HG03159 (cell line): Measurements from ENCODE around the gene PRRC2C.
"Not testable (repeated sequence)": the region's sequence is repeated elsewhere in the genome, so short reads cannot be mapped to it uniquely, and the experiment has no call there.

Experiments
- ATAC-seq: cut with Tn5 transposase; IDR thresholded peaks from one replicate; pipeline ENCODE4 v1.9.1; 2021; ENCODE audit warnings: mild to moderate bottlenecking, moderate library complexity; ENCODE audit not compliant: unreplicated experiment

The PRRC2C gene

DNA sequence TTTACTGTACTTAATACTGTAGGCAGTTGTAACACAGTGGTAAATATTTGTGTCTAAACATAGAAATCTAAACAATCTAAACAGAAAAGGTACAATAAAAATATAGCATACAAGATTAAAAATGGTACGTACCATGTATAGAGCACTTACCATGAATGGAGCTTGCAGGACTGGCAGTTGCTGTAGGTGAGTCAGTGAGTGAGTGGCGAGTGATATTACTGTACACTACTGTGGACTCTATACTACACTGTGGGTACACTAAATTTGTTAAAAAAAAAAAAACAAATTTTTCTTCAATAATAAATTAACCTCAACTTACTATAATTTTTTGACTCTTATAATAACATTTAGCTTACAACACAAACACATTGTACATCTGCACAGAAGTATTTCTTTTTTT is 97.3 kb downstream of the PRRC2C start:
- ATAC-seq, result no peak

DNA sequence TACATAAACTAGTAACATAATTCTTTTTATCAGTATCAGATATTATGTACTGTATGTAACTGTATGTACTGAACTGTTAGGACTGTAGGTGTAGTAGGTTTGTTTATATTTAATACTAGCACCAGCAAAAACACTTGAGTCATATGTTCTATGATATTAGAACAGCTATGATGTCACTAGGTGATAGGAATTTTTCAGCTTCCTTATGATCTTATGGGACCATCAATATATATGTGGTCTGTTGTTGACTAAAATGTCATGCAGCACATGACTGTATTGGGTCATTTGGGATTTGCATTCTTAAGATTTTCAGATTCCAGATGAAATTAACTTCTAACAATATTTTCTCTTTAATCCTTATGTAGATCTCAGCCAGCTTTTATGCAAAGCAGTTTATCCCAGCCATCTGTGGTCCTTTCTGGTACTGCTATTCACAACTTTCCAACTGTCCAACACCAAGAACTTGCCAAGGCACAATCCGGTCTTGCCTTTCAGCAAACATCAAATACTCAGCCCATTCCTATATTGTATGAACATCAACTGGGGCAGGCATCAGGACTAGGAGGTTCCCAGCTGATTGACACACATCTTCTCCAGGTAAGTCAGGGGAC is 98.4 kb downstream of the PRRC2C start:
- ATAC-seq, result no peak

DNA sequence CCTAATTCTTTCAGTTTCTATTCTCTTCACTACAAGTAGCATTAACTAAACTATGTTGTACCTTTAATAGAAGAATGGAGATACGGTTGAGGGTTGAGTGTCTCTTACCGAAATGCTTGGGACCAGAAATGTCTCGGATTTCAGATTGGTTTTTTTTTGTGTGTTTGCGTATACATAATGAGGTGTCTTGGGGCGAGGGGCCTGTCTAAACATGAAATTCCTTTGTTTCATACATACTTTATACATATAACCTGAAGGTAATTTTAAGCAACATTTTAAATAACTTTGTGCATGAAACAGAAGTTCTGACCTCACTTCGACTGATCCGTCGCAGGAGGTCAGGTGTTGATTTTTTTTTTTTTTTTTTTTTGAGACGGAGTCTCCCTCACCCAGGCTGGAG is 100.4 kb downstream of the PRRC2C start:
- ATAC-seq, result no peak

DNA sequence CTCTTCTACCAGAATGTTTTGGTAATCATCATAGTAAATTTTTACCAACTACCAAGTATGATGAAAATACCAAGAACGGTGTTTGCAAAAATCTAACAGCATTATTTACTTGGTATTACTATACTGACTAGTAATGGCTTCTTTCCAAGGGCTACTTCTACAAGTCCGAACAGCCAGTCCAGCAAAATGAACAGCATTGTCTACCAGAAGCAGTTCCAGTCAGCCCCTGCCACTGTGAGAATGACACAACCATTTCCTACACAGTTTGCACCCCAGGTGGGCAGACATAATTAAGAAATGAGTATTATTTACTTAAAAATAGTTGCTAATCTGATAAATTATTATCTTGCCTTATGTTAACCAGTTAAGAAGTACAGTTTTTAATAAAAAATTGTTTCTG is 102.9 kb downstream of the PRRC2C start:
- ATAC-seq, result no peak

DNA sequence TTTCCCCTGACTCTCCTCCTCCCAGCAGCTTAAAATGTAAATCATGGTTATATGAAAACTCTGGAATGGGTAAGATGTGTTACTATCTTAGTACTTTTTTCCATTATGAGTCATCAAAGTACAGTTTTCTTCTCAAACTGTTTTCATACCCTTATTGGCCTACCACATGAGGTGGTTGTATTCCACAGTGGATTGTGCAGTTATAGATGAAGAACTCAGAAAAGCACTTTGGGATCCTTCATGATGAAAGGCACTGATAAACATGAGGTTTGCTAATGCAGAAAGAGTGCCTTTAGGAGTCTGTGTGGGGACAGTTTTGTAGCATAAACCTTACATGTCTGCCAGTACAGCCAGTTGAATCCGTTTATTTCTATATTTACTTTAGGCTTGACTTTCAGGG is 104.7 kb downstream of the PRRC2C start:
- no peak for ATAC-seq

DNA sequence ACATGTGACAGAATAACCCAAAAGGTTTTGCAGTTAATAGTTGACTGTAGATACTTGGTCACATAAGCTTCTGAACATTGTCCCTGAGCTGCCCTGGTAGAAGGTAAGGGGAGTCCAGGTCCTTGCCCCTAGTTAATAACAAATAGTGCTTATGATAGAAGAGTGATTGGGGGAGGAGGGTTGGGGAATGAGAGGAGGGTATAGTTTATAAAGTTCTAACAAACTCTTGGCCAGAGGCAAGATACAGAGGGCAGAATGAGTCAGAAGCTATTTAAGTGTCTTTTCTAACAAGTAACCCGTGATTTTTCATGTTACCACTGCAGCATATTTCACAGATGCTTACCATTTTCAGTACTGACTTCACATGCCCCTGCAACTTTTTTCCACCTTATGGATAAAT is 110.0 kb downstream of the PRRC2C start:
- ATAC-seq, result no peak

DNA sequence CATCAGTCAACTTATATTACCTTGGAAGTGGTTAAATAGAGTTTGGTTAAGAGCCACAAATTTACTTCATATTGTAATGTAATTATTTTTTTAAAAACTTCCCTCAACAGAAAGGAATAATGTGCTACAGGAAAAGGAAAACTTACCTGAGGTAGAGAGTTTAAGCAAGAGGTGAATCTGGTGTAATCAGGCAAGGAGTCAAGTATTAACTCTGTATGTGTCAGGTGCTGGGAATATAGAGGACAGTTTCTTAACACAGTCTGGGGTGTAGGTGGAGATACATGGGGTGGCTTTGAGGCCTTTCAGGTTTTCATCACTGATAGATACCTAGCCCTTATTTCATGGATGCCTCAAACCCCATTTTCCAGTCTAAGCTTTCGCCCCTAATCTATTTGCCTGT is 110.8 kb downstream of the PRRC2C start:
- ATAC-seq, result no peak

DNA sequence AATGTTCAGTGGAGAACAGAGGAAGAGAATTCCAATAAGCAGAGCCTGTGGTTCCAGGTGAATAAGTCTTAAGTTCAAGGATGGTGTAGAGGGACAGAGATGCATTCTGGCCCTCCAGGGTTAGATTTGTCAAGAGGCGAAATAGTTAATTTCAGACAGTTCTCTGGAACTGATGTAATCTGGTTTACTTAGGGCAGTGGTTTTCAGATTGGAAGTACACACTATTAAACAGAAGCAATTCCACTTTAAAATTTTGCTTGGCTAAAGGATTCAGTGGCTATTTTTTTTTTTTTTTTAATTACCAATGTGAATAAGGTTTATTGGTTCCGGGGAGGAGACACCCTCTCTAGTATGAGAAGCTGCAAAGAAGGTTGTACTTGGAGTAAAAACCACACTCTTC is 111.4 kb downstream of the PRRC2C start:
- no peak for ATAC-seq

DNA sequence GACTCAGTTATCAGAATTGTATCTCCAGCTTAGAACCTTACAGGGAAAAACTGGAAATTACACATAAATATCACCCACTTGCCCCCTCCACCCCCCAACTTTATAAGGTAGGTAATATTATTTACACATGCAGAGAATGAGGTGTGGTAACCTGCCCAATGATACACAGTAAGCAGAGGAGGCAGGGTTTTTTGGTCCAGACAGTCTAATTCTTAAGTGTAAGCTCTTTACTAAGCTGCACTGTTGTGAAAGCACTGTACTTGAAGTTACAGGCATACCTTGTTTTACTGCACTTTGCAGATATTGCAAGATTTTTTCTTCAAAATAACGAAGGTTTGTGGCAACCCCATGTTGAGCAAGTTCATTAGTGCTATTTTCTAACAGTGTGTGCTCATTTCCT is 111.9 kb downstream of the PRRC2C start:
- ATAC-seq, result no peak

DNA sequence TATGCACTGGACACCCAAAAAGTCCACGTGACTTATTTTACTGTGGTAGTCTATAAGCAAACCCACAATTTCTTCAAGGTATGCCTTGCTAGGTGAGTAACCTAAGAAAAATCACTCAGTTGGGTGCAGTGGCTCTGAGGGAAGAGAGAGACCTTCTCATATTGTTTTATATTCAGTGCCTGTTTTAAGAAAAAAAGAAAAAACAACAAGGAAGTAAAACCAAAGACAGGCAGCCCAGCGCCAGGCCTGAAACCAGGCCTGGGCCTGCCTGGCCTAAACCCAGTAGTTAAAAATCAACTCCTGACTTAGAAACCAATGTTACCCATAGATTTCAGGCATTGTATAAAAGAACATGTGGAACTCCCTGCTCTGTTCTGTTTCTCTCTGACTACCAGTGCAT is 115.0 kb downstream of the PRRC2C start:
- ATAC-seq, result not testable (repeated sequence)

DNA sequence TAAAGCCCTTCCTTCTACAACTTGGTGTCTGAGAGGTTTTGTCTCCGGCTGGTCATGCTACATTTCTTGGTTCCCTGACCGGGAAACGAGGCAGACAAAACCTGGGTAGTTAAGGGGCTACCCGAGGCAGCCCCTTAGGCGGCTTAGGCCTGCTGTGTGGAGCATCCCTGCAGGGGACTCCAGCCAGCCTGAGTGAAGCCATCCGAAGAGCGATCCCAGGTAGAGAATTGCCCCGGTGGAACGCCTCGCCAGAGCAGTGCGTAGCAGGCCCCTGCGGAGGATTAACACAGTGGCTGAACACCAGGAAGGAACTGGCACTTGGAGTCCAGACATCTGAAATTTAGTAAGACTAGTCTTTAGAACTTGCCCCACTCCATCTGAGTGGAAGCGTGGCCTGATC is 115.5 kb downstream of the PRRC2C start:
- no peak for ATAC-seq

DNA sequence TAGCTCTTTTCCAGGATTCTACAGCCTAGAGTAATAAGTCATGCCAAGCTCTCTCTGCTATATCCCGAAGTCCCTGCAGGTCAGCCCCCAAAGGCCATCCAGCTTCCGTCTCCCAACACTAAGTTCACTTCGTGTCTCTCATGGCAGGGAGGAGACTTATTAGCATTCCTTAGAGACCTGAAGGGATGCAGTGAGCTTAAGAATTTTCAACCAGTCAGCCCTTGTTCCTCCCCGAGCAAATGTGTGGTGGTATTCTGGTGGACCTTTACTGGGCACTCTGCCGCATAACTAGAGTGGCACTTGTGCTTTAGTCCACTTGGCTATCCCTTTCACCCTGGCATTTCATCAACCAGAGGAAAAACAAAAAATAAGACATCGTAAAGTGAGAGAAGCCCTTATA is 117.7 kb downstream of the PRRC2C start:
- ATAC-seq, result not testable (repeated sequence)

DNA sequence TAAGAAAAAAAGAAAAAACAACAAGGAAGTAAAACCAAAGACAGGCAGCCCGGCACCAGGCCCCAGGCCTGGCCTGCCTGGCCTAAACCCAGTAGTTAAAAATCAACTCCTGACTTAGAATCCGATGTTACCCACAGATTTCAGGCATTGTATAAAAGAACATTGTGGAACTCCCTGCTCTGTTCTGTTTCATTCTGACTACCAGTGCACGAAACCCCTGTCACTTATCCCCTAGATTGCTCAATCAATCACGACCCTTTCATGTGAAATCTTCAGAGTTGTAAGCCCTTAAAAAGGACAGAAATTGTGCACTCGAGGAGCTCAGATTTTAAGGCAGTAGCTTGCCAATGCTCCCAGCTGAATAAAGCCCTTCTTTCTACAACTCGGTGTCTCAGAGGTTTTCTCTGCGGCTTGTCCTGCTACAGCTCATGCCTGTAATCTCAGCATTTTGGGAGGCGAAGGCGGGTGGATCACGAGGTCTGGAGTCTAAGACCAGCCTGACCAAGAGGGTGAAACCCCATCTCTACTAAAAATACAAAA is 121.1 kb downstream of the PRRC2C start:
- peak; percentile 63 for ATAC-seq

DNA sequence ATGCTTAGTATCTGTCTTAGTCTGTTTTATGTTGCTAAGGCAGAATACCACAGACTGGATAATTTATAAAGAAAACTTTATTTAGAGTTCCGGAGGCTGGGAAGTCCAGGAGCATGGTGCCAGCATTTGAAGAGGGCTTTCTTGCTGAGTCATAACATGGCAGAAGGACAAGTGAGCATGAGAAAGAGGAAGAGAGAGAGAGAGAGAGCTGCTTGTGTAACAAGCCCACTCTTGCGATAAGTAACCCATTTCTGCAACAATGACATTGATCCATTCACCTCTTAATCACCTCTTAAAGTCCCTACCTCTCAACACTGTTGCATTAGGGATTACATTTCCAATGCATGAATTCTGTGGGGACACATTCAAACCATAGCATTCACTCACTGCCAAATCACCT is 125.1 kb downstream of the PRRC2C start:
- peak; percentile 50 for ATAC-seq

DNA sequence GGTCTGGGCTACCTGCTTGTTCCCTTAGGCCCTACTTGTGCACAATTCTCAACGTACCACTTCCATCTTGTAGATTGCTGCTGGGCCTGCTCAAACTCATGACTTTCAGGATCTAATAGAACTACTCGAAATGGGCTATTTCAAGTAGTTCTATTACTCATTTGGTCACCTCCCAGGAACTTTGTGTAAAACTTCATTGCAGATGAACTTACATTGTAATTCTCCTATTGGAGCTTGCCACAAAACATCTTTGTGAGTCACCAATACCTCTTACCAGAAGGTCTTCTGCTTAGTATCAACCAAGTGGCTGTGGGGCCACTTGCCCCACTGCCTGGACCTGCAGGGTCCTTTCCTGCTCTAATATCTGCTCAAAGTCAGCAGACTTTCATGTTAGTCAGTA is 126.0 kb downstream of the PRRC2C start:
- ATAC-seq, result no peak

DNA sequence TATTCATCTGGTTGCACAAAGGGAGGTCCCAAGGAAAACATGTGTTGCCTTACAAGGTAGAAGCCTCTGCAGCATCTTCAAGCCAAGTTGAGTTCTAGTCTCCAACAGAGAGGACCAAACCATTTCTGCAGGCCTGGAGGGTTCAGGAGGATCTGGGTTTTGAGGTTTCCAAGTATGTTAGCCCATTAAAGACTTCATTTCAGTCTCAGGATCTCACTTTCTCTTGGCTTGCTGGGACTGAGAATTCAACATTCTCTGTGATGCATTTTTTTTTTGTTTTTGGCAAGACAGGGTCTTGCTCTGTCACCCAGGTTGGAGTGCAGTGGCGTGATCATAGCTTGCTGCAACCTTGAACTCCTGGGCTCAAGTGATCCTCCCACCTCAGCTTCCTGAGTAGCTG is 128.0 kb downstream of the PRRC2C start:
- no peak for ATAC-seq

DNA sequence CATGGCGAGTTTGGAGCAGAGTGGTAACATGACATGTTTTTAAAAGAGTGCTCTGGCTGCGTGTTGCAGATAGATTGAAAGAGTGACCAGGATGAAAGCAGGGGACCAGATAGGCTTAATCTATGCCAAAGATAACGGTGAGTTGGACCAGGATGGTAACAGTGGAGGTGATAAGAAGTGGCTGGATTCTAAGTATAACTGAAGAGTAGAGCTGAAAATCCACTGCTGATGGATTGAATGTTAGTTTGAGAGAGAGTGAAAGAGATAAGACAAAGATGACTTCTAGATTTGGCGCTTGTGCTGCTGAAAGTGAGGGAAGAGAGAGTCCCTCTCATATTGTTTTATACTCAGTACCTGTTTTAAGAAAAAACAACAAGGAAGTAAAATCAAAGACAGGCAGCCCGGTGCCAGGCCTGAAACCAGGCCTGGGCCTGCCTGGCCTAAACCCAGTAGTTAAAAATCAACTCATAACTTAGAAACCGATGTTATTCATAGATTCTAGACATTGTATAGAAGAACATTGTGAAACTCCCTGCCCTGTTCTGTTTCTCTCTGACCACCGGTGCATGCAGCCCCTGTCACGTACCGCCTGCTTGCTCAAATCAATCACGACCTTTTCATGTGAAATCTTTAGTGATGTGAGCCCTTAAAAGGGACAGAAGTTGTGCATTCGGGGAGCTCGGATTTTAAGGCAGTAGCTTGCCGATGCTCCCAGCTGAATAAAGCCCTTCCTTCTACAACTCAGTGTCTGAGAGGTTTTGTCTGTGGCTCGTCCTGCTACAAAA is 130.0 kb downstream of the PRRC2C start:
- not testable (repeated sequence) for ATAC-seq

DNA sequence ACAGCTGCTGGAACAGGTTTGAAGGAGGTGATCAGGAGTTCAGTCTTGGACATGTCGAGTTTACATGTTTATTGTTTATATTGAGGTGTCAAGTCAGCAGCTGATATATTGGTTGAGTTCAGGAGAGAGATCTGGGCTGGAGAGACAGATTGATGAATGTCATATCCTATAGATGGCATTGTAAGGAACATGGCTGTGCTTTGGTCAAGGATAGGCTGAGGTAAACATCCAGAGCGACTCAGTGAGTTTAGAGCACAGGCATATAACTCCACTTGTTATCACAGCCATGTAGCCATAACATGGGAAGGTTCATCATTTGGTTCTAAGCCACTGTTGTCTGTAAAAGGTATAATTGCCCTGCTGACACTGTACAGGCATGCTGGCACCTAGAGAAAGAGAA is 131.3 kb downstream of the PRRC2C start:
- no peak for ATAC-seq

DNA sequence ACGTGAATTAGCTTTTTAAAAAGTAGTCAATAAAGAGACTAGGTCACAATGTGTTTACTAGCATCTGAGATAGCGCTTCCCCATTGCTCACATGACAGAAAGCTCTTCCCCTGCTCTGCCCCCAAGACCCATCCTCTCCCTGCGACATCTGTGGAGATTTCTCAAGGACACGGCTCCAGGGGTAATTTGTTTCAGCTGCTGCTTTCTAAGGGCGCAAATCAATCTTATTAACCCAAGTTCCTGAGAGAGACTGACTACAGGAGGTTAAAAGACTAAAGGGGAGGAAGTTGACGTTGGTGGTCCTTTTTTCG is 136.8 kb downstream of the PRRC2C start, which contains the start of gene MYOCOS:
Gene MYOCOS (plus strand): TSS at position 92 of the 311 bp plus-strand sequence. CDS start 1,641 bp downstream, outside the sequence.
- no peak for ATAC-seq

DNA sequence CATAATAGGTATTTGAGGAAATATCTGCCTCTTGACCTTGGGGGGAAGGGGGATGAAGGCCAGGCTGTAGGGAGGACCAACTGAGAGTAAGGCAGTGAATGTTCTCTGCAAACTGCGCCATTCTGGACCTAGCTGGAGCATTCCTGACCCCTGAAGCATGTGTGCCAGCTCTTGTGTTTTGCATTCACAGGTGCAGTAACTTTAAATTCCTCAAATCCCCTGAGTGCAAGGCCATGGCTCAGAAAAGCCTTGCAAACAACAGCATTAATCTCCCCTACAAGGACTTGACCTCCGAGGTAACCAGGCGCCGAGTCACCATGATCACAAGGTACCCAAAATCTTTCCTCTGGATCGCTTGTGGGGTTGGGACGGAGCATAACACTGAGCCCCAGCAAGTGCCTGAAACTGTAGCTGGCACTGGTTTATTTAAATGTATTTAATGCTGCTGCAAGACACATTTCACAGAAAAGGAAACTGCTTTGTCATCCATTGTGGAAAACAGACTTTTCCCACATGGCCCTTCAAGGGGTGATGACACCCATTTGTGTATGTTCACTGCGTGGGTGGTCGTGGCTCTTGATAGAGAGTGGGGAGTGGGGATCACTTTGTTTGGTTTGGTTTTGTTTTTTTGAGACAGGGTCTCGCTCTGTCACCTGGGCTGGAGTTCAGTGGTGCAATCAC is 138.5 kb downstream of the PRRC2C start:
- no peak for ATAC-seq

DNA sequence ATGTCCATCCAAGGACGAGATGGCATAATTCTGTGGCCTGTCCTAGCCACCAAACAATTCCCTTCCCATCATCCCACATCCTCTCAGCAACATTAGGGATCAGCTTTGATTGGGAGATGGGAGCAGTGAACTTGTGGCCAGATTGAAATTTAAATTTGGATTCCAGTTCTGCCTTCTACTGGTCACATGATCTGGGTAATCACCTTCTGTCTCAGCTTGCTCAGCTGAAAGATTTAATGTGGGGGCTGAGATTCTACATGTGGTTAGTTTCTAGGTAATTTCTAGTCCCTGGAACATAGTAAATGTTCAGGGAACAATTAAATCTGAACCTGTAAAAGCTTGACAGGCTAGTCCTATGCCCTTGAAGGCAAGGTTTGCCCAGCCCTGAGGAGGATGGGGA is 139.9 kb downstream of the PRRC2C start:
- ATAC-seq, result no peak

DNA sequence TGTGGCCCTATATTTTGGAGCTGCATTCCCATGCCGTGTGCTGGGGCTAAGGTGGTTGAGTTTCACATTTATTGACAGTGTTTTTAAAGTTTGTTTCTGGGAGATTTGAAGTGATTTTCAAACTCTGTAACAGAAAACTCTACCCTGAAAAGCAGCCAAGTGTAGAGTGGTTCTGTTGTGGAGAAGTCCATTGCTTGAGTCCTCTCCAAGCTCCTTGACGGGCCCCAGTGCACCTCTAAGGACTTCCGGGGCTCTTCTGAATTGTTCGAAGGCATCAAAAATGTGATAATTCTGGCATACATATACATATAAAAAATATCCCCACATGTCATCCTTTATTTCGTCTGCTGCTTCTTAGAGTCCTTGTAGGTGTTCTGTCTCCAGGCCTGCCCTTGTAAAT is 141.7 kb downstream of the PRRC2C start:
- no peak for ATAC-seq
